GM23338 (cell line): Measurements from ENCODE around the gene NME2.

Experiments used
- CREB1 ChIP-seq: fragments of 250-450 bp; sonication (Bioruptor Pico); IDR thresholded peaks from 2 replicates; pipeline ENCODE4 v1.5.0; 2020; ENCODE audit warnings: low read depth, mild to moderate bottlenecking, moderate library complexity
- EZH2 ChIP-seq: fragments of 200-600 bp; sonication (generic); IDR thresholded peaks from one replicate; pipeline ENCODE4 v1.8.0; 2017; ENCODE audit warnings: antibody characterized with exemption, mild to moderate bottlenecking, low read depth; ENCODE audit not compliant: unreplicated experiment
- EZH2phosphoT487 ChIP-seq: fragments of 200-600 bp; sonication (generic); IDR thresholded peaks from one replicate; pipeline ENCODE4 v1.8.1; 2018; ENCODE audit warnings: antibody characterized with exemption; ENCODE audit not compliant: unreplicated experiment
- JUNB ChIP-seq: IDR thresholded peaks from one replicate; pipeline ENCODE4 v1.6.1; 2016; ENCODE audit warnings: antibody characterized with exemption; ENCODE audit not compliant: unreplicated experiment
- POLR2AphosphoS5 ChIP-seq: IDR thresholded peaks from 2 replicates; pipeline ENCODE4 v1.6.1; 2016; ENCODE audit warnings: antibody characterized with exemption, low read depth
- ZNF114 ChIP-seq: fragments of 250-450 bp; sonication (Bioruptor Pico); IDR thresholded peaks from 2 replicates; pipeline ENCODE4 v1.5.0; 2020; ENCODE audit warnings: mild to moderate bottlenecking, moderate library complexity
- TF ChIP-seq, protein P1 (sequence below), 2 experiments: fragments of 200-600 bp in 1 of 2; sonication (generic) in 1 of 2; conservative IDR thresholded peaks; 2 replicates each; pipeline versions ENCODE4 v1.5.1 to v1.6.1; 2016 to 2017; ENCODE audit warnings: antibody characterized with exemption in 2 of 2, low read depth in 2 of 2, mild to moderate bottlenecking in 2 of 2, moderate library complexity in 1 of 2

DNA sequence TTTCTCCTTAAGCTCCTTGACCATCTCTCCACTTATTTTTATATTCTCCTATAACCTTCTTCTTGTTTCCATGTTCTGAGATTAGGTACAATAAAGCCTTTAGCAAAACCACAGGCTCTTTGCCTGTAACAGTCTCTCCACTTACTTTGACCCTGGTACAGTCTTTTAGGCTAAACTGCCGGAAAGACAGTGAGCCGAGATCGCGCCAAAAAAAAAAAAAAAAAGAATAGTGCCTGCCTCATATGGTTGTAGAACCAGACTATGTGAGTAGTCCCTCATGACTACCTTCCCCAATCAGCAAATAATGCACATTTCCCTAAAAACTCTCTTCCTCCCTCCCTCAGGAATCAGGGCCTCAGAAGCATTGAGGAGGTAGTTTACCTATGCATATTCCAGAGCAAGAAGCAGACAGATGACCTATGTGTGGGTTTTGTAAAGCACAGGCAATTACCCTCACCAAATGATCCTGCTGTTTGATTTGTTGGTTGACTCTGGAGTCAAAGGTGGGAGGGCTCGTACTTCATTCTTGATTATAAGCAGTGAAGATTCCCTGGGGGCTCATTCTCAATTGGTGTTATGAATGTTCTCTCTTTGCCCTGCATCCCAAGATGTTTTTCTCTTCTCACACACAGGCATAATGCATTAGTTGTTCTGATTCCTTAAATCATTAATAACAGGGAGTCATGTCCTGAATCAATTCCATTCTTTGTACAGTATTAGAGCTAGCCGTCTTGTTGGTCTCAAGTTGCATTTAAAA is 21.8 kb upstream of the NME2 start:
- TF ChIP-seq JUNB (no peak), POLR2AphosphoS5 (no peak), EZH2phosphoT487 (no peak), EZH2 (no peak), CREB1 (no peak), ZNF114 (CRISPR knock-in tag) (no peak)
- TF ChIP-seq, protein P1, sequence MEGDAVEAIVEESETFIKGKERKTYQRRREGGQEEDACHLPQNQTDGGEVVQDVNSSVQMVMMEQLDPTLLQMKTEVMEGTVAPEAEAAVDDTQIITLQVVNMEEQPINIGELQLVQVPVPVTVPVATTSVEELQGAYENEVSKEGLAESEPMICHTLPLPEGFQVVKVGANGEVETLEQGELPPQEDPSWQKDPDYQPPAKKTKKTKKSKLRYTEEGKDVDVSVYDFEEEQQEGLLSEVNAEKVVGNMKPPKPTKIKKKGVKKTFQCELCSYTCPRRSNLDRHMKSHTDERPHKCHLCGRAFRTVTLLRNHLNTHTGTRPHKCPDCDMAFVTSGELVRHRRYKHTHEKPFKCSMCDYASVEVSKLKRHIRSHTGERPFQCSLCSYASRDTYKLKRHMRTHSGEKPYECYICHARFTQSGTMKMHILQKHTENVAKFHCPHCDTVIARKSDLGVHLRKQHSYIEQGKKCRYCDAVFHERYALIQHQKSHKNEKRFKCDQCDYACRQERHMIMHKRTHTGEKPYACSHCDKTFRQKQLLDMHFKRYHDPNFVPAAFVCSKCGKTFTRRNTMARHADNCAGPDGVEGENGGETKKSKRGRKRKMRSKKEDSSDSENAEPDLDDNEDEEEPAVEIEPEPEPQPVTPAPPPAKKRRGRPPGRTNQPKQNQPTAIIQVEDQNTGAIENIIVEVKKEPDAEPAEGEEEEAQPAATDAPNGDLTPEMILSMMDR (conservative IDR thresholded peaks at IDR 0.05; ENCODE audit: low read depth in 2 of 2), result no peak
